8988T (cell line): ENCODE data around the gene TNIK.

Experiments
- DNase-seq: peaks from one replicate; pipeline ENCODE4 v3.0.0; 2011

TNIK gene

GRCh38 chr3:171116365-171116764 is 343.8 kb downstream of the TNIK start:
- DNase-seq, result no peak

- DNase-seq, result no peak
These were observed 344.5 kb downstream of the TNIK start for GRCh38 chr3:171115667-171116066.

GRCh38 chr3:171113716-171114115 is 346.5 kb downstream of the TNIK start:
- no peak for DNase-seq

GRCh38 chr3:171110715-171111114 is 349.5 kb downstream of the TNIK start:
- DNase-seq, result no peak

GRCh38 chr3:171108066-171108465 is 352.1 kb downstream of the TNIK start:
- no peak for DNase-seq

- no peak for DNase-seq
These were observed 357.0 kb downstream of the TNIK start for GRCh38 chr3:171103185-171103584.

- no peak for DNase-seq
These were observed 358.1 kb downstream of the TNIK start for GRCh38 chr3:171101982-171102641.

- DNase-seq, result no peak
These were observed 360.3 kb downstream of the TNIK start for GRCh38 chr3:171099911-171100310.

GRCh38 chr3:171095063-171095462 is 365.1 kb downstream of the TNIK start:
- no peak for DNase-seq

GRCh38 chr3:171094411-171094810 is 365.8 kb downstream of the TNIK start:
- DNase-seq, result no peak

GRCh38 chr3:171093462-171093861 is 366.7 kb downstream of the TNIK start:
- DNase-seq, result no peak

- no peak for DNase-seq
These were observed 367.7 kb downstream of the TNIK start for GRCh38 chr3:171092467-171092911.

- DNase-seq, result no peak
These were observed 369.9 kb downstream of the TNIK start for GRCh38 chr3:171090321-171090720.

GRCh38 chr3:171088964-171089754 is 371.0 kb downstream of the TNIK start:
- DNase-seq, result no peak

- no peak for DNase-seq
These were observed 371.7 kb downstream of the TNIK start for GRCh38 chr3:171088496-171088895.

- DNase-seq, result no peak
These were observed 373.3 kb downstream of the TNIK start for GRCh38 chr3:171086914-171087313.

- no peak for DNase-seq
These were observed 382.9 kb downstream of the TNIK start for GRCh38 chr3:171077261-171077660.

- DNase-seq, result no peak
These were observed 387.8 kb downstream of the TNIK start for GRCh38 chr3:171072432-171072831.

GRCh38 chr3:171068658-171069057 is 391.5 kb downstream of the TNIK start:
- no peak for DNase-seq

- no peak for DNase-seq
These were observed 394.0 kb downstream of the TNIK start for GRCh38 chr3:171066206-171066605.

GRCh38 chr3:171065732-171066131 is 394.5 kb downstream of the TNIK start:
- DNase-seq, result no peak

- DNase-seq, result no peak
These were observed 395.7 kb downstream of the TNIK start for GRCh38 chr3:171064461-171064860.

- DNase-seq, result no peak
These were observed 398.5 kb downstream of the TNIK start for GRCh38 chr3:171061749-171062148.

- DNase-seq, result no peak
These were observed 400.2 kb downstream of the TNIK start for GRCh38 chr3:171059978-171060377.
